MM.1S (cell line): ENCODE measurements around the gene FARS2.

Experiments
- CTCF ChIP-seq: fragments of 300-600 bp; sonication (generic); IDR thresholded peaks from 2 replicates; pipeline ENCODE4 v1.5.1; 2016; ENCODE audit warnings: antibody characterized with exemption, low read length, mixed read lengths
- EZH2phosphoT487 ChIP-seq: fragments of 300-600 bp; sonication (generic); IDR thresholded peaks from 2 replicates; pipeline ENCODE4 v1.6.1; 2018; ENCODE audit warnings: antibody characterized with exemption, low read length

DNA sequence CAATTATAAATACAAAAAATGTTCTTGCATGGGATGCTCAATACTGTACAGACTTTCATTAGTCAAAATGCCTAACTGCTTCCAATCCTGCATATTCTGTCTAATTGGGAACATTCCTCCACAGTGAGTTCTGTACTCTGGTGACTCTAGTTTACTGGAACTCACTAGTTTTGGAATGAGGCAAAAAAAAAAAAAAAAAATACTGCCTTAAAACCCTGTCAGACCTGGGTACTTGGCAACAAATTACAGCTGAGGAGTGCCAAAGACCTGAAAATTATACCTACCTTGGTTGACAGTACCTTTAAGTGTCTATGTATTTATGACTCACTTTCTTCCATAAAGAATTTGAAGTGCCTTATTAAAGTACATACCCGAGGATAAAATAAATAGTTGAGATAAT is 276.7 kb downstream of the FARS2 start:
- TF ChIP-seq CTCF (no peak), EZH2phosphoT487 (no peak)
